GM10266 (cell line): Measurements from ENCODE around the gene CRYZL1.
"Not testable (repeated sequence)": the region's sequence is repeated elsewhere in the genome, so short reads cannot be mapped to it uniquely, and the experiment has no call there.

ENCODE experiments used
- DNase-seq: peaks from one replicate; pipeline ENCODE4 v3.0.0; 2012; ENCODE audit errors: extremely low spot score
- TF ChIP-seq, protein P1 (sequence below): IDR thresholded peaks from 2 replicates; pipeline ENCODE4 v1.5.1; 2012; ENCODE audit warnings: mild to moderate bottlenecking, low read depth; ENCODE audit not compliant: control insufficient read depth, insufficient read depth; ENCODE audit errors: missing control alignments

The CRYZL1 gene

DNA sequence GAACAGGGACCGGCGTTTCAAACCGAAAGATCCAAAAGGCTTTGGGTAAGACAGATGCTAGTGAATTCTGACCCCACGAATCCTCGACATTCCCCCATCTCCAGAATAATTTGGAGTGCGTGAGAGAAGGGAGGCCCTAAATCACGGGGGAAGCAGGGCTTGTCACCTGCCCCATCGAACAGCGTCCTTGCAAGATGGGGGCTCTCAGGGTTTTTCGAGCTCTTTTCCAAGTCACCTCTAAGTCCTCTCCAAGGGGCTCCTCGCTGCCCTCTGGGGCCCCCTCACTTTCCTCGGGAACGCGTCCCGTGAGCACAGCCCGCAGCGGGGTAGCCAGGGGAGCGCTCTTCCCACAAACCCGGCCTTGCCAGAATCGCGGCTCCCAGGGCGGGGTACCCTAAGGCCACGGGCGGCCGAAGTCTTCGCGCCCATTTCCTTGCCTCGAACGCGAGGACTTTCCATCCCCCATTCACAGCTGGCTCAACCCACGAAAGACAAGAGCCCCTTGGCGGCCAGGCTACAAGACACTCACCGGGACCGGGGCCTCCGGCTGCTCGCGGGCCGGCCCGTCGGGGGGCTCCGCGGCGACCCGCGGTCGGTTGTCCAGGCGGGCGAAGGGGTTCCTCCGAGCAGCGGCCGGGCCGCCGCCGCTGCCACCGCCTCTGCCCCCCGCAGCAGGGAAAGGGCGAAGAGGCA, 53.6 kb downstream of the CRYZL1 start:
- DNase-seq, result peak; percentile 37
- TF ChIP-seq, protein P1, sequence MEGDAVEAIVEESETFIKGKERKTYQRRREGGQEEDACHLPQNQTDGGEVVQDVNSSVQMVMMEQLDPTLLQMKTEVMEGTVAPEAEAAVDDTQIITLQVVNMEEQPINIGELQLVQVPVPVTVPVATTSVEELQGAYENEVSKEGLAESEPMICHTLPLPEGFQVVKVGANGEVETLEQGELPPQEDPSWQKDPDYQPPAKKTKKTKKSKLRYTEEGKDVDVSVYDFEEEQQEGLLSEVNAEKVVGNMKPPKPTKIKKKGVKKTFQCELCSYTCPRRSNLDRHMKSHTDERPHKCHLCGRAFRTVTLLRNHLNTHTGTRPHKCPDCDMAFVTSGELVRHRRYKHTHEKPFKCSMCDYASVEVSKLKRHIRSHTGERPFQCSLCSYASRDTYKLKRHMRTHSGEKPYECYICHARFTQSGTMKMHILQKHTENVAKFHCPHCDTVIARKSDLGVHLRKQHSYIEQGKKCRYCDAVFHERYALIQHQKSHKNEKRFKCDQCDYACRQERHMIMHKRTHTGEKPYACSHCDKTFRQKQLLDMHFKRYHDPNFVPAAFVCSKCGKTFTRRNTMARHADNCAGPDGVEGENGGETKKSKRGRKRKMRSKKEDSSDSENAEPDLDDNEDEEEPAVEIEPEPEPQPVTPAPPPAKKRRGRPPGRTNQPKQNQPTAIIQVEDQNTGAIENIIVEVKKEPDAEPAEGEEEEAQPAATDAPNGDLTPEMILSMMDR, result no peak

DNA sequence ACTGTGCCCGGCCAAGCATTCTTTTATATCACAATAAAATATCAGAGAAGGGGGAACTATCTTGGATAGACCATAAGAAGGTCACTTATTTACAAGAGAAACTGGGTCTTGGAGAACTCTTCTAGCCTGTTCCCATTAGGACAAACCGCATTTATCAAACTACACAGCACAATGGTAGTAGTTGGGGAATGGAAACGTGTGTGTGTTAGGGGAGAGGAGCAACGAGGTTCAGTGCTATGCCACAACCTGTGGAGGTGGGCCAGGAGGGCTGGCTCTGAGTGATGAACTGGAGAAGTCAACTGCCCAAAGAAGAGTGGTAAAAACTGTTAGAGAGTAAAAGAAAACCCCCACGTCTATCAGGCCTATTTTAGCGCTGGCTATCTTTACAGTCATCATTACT, 54.6 kb downstream of the CRYZL1 start:
- TF ChIP-seq, protein P1, result no peak

DNA sequence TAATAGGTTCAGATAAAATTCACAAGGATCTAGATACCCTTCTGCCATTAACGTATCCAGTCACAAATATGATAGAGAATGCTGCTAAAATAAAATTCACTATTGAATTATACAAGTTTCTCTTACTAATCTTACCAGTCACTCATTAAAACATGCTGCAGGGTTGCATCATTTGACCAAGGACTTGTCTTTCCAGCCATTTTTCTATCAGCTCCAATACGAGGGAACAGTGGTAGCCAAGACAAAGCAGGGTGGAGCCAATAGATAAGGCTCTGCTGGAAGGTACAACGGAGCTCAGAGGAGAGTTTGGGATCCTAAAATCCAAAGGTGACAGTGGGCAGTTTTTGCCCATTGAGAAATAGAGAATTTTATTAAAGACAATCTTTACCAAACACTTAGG, 57.1 kb downstream of the CRYZL1 start:
- DNase-seq, result no peak
- TF ChIP-seq, protein P1, result no peak

More for the DNA sequence above, 54.6 kb downstream of the CRYZL1 start:
- DNase-seq, result no peak

DNA sequence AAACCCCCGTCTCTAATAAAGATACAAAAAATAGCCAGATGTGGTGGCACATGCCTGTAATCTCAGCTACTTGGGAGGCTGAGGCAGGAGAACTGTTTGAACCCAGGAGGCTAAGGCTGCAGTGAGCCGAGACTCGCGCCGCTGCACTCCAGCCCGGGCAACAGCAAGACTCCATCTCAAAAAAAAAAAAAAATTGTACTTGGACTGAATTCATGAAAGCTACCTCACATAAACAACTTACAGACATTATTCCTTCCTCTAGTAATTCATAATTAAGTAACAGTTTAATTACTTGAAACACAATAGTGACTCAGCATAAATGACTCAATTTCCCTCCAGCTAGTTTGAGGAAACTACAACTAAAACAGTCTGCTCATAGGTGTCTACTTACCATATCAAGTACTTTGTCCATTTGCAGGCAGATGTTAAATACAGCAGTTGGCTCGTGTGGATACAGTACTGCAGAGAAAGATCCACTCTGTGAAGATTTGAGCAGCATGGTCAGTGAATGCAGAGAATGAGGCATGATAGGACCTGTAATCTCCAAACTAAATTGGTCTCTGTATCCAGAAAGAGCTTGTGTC, 62.5 kb downstream of the CRYZL1 start:
- DNase-seq, result no peak
- TF ChIP-seq, protein P1, result no peak

GRCh38 chr21:33578214-33578613, 63.3 kb downstream of the CRYZL1 start:
- TF ChIP-seq, protein P1, result no peak
- DNase-seq, result no peak

GRCh38 chr21:33576741-33577141, 64.8 kb downstream of the CRYZL1 start:
- not testable (repeated sequence) for DNase-seq

- TF ChIP-seq, protein P1, result no peak
- no peak for DNase-seq
Measured at GRCh38 chr21:33572350-33572749, 69.2 kb downstream of the CRYZL1 start.

- TF ChIP-seq, protein P1, result no peak
- no peak for DNase-seq
Measured at GRCh38 chr21:33569991-33570390, 71.5 kb downstream of the CRYZL1 start.
